ENCODE results near the gene MAGEA11. TPM values are rescaled to one million over a fixed set of nuclear protein-coding genes. Genes with fewer than 3 reads are reported as not detected.

MAGEA11 gene
- total and polyA plus RNA-seq, 2 experiments from 2014 or later: not detected

DNA sequence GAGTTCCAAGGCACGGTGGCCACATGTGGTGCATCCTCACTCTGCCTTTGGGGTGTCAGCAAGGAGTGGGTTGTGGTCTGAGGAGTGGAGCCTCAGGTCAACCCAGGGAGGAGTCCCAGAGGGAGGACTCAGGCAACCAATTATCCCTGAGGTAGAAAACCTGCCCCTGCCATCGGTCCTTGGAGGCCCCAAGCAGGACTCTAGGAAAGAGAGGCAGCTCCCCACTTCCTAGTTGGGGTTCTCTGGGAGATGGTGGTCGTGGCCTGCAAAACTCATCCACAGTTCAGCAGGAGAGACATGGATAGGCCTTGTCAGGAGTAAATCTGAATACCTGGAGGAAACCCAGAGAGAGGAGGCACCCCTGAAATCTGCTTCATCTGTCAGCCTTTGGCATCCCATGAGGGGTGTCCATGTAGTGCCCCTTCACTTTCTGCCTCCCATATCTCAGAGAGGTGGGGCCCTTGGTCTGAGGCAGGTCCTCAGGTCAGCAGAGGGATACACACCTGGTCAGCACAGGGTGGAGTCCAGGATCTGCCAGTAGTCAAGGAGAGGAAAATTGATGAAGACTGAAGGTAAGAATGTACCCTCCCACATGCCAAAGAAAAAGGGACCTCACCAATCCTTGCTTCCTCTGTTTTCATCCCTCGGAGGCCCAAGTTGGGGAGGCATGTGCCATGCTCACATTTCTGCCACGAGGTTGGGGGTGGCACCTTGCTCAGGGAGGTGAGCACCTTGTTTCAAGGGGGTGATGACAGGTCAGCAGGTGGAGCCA is 1.6 kb downstream of the MAGEA11 start:
- ATAC-seq: no peak
- Mint-ChIP-seq H3K4me3 (no peak overlapping the region), H3K36me3 (ENCODE audit: low read depth) (no peaks in the 10 kb centered on the region), H3K27me3 (ENCODE audit: insufficient read depth, low read depth, poor library complexity) (peaks cover 5% of the 10 kb centered on the region), H3K4me1 (no peaks in the 10 kb centered on the region), H3K27ac (no peak overlapping the region), H3K9me3 (no peaks in the 10 kb centered on the region)
- H3K27me3 ChIP-seq (ENCODE audit: insufficient read depth): peaks cover 3% of the 10 kb centered on the region; the same call in 1 of the 2 replicates
- H3K79me2 ChIP-seq (replicated peaks; ENCODE audit: insufficient read depth): no peaks in the 10 kb centered on the region
- no peaks in the 10 kb centered on the region for H3K4me1 ChIP-seq (ENCODE audit: insufficient read depth)
- TF ChIP-seq ZNF114 (CRISPR knock-in tag; IDR thresholded peaks at IDR 0.05): no peak
- TF ChIP-seq STAT1 (IDR thresholded peaks at IDR 0.05; ENCODE audit: unreplicated experiment): no peak
- TF ChIP-seq REST (IDR thresholded peaks at IDR 0.05; ENCODE audit: unreplicated experiment): no peak
- no peak for TF ChIP-seq POLR2AphosphoS5 (IDR thresholded peaks at IDR 0.05; ENCODE audit: low read depth)
- no peak for TF ChIP-seq EZH2phosphoT487 (IDR thresholded peaks at IDR 0.05; ENCODE audit: unreplicated experiment)
- TF ChIP-seq JUNB (IDR thresholded peaks at IDR 0.05; ENCODE audit: unreplicated experiment): no peak
- no peak for TF ChIP-seq NANOG (IDR thresholded peaks at IDR 0.05; ENCODE audit: borderline replicate concordance)
- TF ChIP-seq ZNF462 (CRISPR knock-in tag; IDR thresholded peaks at IDR 0.05): no peak
- TF ChIP-seq CREB1 (CRISPR knock-in tag; IDR thresholded peaks at IDR 0.05; ENCODE audit: low read depth): no peak
- no peak for TF ChIP-seq ZNF331 (CRISPR knock-in tag; IDR thresholded peaks at IDR 0.05; ENCODE audit: low read depth)
- TF ChIP-seq EZH2 (IDR thresholded peaks at IDR 0.05; ENCODE audit: low read depth, unreplicated experiment): no peak
- TF ChIP-seq, protein P1, sequence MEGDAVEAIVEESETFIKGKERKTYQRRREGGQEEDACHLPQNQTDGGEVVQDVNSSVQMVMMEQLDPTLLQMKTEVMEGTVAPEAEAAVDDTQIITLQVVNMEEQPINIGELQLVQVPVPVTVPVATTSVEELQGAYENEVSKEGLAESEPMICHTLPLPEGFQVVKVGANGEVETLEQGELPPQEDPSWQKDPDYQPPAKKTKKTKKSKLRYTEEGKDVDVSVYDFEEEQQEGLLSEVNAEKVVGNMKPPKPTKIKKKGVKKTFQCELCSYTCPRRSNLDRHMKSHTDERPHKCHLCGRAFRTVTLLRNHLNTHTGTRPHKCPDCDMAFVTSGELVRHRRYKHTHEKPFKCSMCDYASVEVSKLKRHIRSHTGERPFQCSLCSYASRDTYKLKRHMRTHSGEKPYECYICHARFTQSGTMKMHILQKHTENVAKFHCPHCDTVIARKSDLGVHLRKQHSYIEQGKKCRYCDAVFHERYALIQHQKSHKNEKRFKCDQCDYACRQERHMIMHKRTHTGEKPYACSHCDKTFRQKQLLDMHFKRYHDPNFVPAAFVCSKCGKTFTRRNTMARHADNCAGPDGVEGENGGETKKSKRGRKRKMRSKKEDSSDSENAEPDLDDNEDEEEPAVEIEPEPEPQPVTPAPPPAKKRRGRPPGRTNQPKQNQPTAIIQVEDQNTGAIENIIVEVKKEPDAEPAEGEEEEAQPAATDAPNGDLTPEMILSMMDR (conservative IDR thresholded peaks at IDR 0.05; ENCODE audit: low read depth in 2 of 2): no peak
- TF ChIP-seq ETS1 (IDR thresholded peaks at IDR 0.05): no peak
- H3K27ac ChIP-seq (ENCODE audit: low read depth): no peak overlapping the region
- no peak overlapping the region for H3K4me2 ChIP-seq
- no peaks in the 10 kb centered on the region; the same call in 1 of the 2 replicates for H4K20me1 ChIP-seq (replicated peaks; ENCODE audit: insufficient read depth)
- H2AFZ ChIP-seq: no peak overlapping the region
- no peaks in the 10 kb centered on the region for H3K9me2 ChIP-seq (ENCODE audit: insufficient read depth)
- H3F3A ChIP-seq (replicated peaks; ENCODE audit: low read depth): no peaks in the 10 kb centered on the region
- no peak overlapping the region for H3K4me3 ChIP-seq
- no peak for DNase-seq (ENCODE audit: low spot score)
- H3K36me3 ChIP-seq (ENCODE audit: insufficient read depth): no peaks in the 10 kb centered on the region

Measured in GM23338 (cell line).